K562 (cell line): ENCODE data around the gene NSMCE1.

ENCODE experiments used
- ARID2 ChIP-seq: fragments of 450-650 bp; IDR thresholded peaks from 2 replicates; pipeline ENCODE4 v1.6.1; 2017; ENCODE audit warnings: antibody characterized with exemption, mild to moderate bottlenecking
- E2F1 ChIP-seq: sonication (generic); formaldehyde crosslinking; IDR thresholded peaks from 2 replicates; pipeline ENCODE4 v1.8.1; 2023; ENCODE audit warnings: mild to moderate bottlenecking, missing genetic modification reagents, moderate library complexity
- MAX ChIP-seq: sonication (generic); formaldehyde crosslinking; IDR thresholded peaks from 2 replicates; pipeline ENCODE4 v1.9.0; 2022; ENCODE audit warnings: mild to moderate bottlenecking, missing genetic modification reagents
- PHF8 ChIP-seq: fragments of 200-600 bp; sonication (generic); IDR thresholded peaks from 2 replicates; pipeline ENCODE4 v1.6.1; 2012; ENCODE audit warnings: mixed run types, mild to moderate bottlenecking, inconsistent platforms, low read length, moderate library complexity, borderline replicate concordance
- ZNF644 ChIP-seq: fragments of 200-800 bp; sonication (Bioruptor generic); IDR thresholded peaks from 2 replicates; pipeline ENCODE4 v1.6.1; 2016; ENCODE audit warnings: low read depth, missing genetic modification characterization, missing compliant biosample characterization

DNA sequence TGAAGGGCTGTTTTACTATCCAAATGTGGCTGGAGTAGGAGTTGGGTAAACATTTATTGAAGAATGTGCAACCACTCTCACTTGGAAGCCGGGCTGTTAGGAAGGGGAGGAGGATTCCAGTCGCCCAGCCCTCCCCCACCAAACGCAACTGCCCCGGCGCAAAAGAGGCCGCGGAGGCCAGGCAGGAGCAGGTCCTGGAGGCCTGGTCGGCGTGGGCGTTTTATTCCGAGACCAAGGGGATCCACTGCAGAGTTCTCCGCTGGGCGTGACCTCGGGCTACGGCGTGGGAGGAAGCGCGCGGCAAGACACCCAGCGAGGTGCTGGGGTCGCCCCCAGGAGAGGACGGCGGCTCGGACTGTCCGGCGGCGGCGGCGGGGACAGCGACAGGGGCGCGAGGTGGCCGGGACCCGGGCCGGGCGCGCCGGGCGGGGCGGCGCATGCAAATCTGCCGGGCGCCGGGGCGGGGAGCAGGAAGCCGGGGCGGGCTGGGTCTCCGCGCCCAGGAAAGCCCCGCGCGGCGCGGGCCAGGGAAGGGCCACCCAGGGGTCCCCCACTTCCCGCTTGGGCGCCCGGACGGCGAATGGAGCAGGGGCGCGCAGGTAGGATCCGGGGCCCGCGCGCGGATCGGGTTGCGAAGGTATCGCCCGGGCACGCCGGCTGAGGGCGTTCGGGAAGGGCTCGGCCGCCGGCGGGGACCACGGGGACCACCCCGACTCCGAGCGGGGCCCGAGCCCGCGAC, 45.0 kb upstream of the NSMCE1 start, which contains the start of gene IL4R:
- no peak for TF ChIP-seq ZNF644 (tag)
- TF ChIP-seq ARID2, result no peak
- no peak for TF ChIP-seq MAX (CRISPR knock-in tag)
- peak; percentile 68; the same call in 1 of the 2 replicates for TF ChIP-seq PHF8
- no peak for TF ChIP-seq E2F1 (CRISPR knock-in tag)
